ENCODE results near the gene OSBP2.

Gene OSBP2

DNA sequence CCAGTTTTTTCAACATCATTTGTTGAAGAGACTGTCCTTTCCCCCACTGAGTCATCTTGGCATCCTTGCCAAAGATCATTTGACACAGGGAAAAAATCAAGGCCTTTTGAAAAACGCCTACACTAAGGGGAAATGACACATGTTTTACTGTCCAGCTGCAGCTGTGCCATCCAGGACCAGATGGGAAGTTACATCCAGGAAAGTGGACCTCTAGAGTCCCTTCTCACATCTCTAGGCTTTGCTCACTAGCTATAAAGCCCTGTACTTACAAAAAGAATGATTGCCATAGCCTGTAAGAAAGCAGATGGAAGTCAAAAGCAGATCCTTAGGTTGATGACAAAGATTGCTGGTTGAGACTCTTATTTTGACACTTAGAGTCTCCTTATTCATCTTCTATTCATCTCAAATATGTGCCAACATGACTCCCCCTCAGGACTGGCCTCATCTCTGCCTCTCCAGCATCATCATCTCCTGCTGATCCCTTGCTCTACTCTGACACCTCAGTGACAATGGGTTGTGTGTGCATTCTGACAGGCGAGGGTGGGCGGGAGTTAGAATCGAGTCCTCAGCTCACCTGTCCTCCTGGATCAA lies 22.8 kb downstream of the OSBP2 start:
- H3K27ac ChIP-seq (ENCODE audit: low read depth, low read length), result no peak overlapping the region
- no peak overlapping the region for H3K4me2 ChIP-seq (ENCODE audit: low read length)
- H3K36me3 ChIP-seq (ENCODE audit: control insufficient read depth, low read length), result no peaks in the 10 kb centered on the region
- no peaks in the 10 kb centered on the region; the same call in 1 of the 2 replicates for H3K27me3 ChIP-seq (ENCODE audit: control insufficient read depth, low read length)
- no peaks in the 10 kb centered on the region for H4K20me1 ChIP-seq (ENCODE audit: control insufficient read depth, insufficient read depth, low read depth, low read length)
- H3K4me1 ChIP-seq (ENCODE audit: control insufficient read depth, low read length), result no peaks in the 10 kb centered on the region
- TF ChIP-seq EZH2phosphoT487 (IDR thresholded peaks at IDR 0.05; ENCODE audit: borderline replicate concordance, low read length), result no peak
- TF ChIP-seq, protein P1, sequence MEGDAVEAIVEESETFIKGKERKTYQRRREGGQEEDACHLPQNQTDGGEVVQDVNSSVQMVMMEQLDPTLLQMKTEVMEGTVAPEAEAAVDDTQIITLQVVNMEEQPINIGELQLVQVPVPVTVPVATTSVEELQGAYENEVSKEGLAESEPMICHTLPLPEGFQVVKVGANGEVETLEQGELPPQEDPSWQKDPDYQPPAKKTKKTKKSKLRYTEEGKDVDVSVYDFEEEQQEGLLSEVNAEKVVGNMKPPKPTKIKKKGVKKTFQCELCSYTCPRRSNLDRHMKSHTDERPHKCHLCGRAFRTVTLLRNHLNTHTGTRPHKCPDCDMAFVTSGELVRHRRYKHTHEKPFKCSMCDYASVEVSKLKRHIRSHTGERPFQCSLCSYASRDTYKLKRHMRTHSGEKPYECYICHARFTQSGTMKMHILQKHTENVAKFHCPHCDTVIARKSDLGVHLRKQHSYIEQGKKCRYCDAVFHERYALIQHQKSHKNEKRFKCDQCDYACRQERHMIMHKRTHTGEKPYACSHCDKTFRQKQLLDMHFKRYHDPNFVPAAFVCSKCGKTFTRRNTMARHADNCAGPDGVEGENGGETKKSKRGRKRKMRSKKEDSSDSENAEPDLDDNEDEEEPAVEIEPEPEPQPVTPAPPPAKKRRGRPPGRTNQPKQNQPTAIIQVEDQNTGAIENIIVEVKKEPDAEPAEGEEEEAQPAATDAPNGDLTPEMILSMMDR (IDR thresholded peaks at IDR 0.05; ENCODE audit: low read depth, low read length, poor library complexity, severe bottlenecking), result no peak
- H3K79me2 ChIP-seq (ENCODE audit: control insufficient read depth, low read length), result no peaks in the 10 kb centered on the region
- no peak overlapping the region for H3K4me3 ChIP-seq (ENCODE audit: low read length)
- no peaks in the 10 kb centered on the region for H3F3A ChIP-seq (ENCODE audit: control insufficient read depth, insufficient read depth)
- H3K9me3 ChIP-seq (ENCODE audit: control insufficient read depth, insufficient read depth, low read length), result no peaks in the 10 kb centered on the region
- no peaks in the 10 kb centered on the region for H3K9me2 ChIP-seq (replicated peaks; ENCODE audit: control insufficient read depth, low read length)

DNA sequence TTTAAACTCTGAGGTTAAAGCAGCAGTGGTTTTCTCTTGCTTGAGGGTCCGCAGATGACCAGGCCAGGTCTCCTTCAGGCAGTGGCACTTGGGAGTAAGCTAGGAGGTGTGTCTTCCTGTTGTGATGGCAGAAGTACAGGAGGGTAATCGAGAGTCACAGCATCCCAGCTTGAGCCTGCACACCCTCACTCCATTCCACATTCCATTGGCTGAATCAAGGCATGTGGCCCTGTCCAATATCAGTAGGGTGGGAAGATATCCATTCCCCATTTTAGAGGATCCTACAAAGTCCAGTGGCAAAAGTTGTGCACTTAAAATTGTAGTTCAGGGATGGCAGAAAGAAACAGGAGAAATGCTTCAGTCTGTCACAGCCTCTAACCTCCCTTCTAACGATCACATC lies 23.3 kb downstream of the OSBP2 start:
- Histone ChIP-seq H3K9me3 (ENCODE audit: control insufficient read depth, insufficient read depth, low read length) (no peaks in the 10 kb centered on the region), H4K20me1 (ENCODE audit: control insufficient read depth, insufficient read depth, low read depth, low read length) (no peaks in the 10 kb centered on the region), H3K4me3 (ENCODE audit: low read length) (no peak overlapping the region), H3K4me1 (ENCODE audit: control insufficient read depth, low read length) (no peaks in the 10 kb centered on the region), H3K27me3 (ENCODE audit: control insufficient read depth, low read length) (no peaks in the 10 kb centered on the region; the same call in 1 of the 2 replicates), H3K36me3 (ENCODE audit: control insufficient read depth, low read length) (no peaks in the 10 kb centered on the region), H3K27ac (ENCODE audit: low read depth, low read length) (no peak overlapping the region), H3K9me2 (replicated peaks; ENCODE audit: control insufficient read depth, low read length) (no peaks in the 10 kb centered on the region), H3K4me2 (ENCODE audit: low read length) (no peak overlapping the region), H3K79me2 (ENCODE audit: control insufficient read depth, low read length) (no peaks in the 10 kb centered on the region), H3F3A (ENCODE audit: control insufficient read depth, insufficient read depth) (no peaks in the 10 kb centered on the region)
- TF ChIP-seq EZH2phosphoT487 (IDR thresholded peaks at IDR 0.05; ENCODE audit: borderline replicate concordance, low read length), result no peak
- TF ChIP-seq, protein P1 (IDR thresholded peaks at IDR 0.05; ENCODE audit: low read depth, low read length, poor library complexity, severe bottlenecking), result no peak

DNA sequence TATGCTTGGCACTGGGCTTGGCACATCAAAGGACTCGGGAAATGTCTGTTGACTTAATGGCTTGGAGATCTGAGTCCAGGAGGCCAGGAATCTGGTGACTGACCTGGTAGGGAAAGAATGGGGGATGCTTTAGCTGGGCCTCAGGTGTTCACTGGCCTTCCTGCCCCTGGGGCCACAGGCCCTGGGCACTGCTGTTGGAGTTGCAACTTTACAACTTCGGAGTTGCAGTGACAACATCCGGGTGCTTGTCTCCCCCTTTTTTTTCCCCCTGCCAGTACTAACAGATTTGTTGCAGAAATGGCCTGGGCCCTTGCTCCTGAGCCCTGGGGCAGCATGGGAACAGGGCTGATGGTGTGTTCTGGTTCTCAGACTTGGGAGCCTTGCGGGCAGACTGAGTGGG lies 23.8 kb downstream of the OSBP2 start:
- Histone ChIP-seq H3K9me2 (replicated peaks; ENCODE audit: control insufficient read depth, low read length) (no peaks in the 10 kb centered on the region), H3F3A (ENCODE audit: control insufficient read depth, insufficient read depth) (no peaks in the 10 kb centered on the region), H3K79me2 (ENCODE audit: control insufficient read depth, low read length) (no peaks in the 10 kb centered on the region), H3K4me1 (ENCODE audit: control insufficient read depth, low read length) (no peaks in the 10 kb centered on the region), H3K4me3 (ENCODE audit: low read length) (no peak overlapping the region), H3K36me3 (ENCODE audit: control insufficient read depth, low read length) (no peaks in the 10 kb centered on the region), H4K20me1 (ENCODE audit: control insufficient read depth, insufficient read depth, low read depth, low read length) (no peaks in the 10 kb centered on the region), H3K9me3 (ENCODE audit: control insufficient read depth, insufficient read depth, low read length) (no peaks in the 10 kb centered on the region), H3K4me2 (ENCODE audit: low read length) (no peak overlapping the region), H3K27ac (ENCODE audit: low read depth, low read length) (no peak overlapping the region), H3K27me3 (ENCODE audit: control insufficient read depth, low read length) (no peaks in the 10 kb centered on the region; the same call in 1 of the 2 replicates)
- no peak for TF ChIP-seq EZH2phosphoT487 (IDR thresholded peaks at IDR 0.05; ENCODE audit: borderline replicate concordance, low read length)
- TF ChIP-seq, protein P1 (IDR thresholded peaks at IDR 0.05; ENCODE audit: low read depth, low read length, poor library complexity, severe bottlenecking), result no peak
